ENCODE results near the gene RNF19B.

GRCh38 chr1:32958827-32959226, 5.8 kb downstream of the RNF19B start:
- TF ChIP-seq REST (IDR thresholded peaks at IDR 0.05; ENCODE audit: low read depth) (no peak), EP300 (IDR thresholded peaks at IDR 0.05; ENCODE audit: borderline replicate concordance) (no peak), ZBTB7A (IDR thresholded peaks at IDR 0.05; ENCODE audit: low read depth) (no peak)
